Measurements from ENCODE around the gene PABPC1L. TPM values are rescaled to one million over a fixed set of nuclear protein-coding genes. Genes with fewer than 3 reads are reported as not detected.

PABPC1L gene
- total RNA-seq, 6 experiments from 2014 or later = 8.7 to 40.2 (median 27.7) TPM

DNA sequence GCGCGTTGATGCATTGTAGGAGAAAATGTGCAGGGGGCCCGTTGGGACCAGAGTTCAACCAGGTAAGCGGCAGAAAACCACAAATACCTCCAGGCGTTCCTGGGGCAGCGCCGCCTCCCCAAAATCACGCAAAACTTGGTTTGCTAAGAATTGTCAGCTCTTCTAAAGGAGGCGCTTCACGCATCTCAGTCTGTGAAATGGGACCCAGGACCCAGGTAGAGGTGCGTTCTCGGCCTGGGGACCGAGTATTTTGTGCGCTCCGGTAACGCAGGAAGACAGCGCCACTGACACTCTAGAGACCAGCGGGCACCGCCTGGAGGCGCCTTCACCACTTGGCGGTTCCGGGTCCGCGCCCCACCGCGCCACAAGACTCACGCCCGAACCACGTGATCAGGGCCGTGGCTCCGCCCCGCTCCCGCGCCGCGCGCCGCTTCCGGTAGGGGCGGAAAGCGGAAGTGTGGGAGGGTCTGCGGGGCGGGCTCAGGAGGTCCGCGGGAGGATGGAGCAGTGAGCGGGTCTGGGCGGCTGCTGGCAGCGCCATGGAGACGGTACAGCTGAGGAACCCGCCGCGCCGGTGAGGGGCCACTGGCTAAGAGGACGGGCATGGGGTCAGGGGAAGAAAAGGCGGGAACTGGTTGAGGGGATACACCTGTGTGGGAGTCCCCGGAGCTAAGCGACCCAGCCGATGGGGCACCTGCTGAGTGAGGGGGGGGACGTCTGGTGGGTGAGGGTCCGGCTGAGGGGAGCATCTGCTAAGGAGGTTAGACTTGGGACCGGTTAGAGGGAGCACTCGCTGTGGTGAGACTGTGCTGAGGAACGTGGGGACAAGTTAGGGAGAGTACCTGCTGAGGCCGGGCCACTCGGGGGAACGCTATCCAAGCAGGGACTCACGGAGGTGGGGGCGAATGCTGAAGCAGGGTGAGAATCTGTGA, 56.4 kb downstream of the PABPC1L start, which contains the start of gene STK4:
Gene STK4 (plus strand): TSS at position 483 of the 932 bp plus-strand sequence. CDS start 57 bp downstream, at position 540.
- Histone ChIP-seq H3K9me3 (no peaks in the 10 kb centered on the region), H3K4me3 (peak within 1 kb of the TSS; percentile 79 to 94 (median 90)), H3K27ac (peak within 1 kb of the TSS; percentile 85 to 88 (median 87)), H3K27me3 (no peaks in the 10 kb centered on the region), H3K36me3 (no peaks in the 10 kb centered on the region), H3K4me1 (peaks cover 0 to 23% (median 0%) of the 10 kb centered on the region in 4 donors)
- ATAC-seq = peak; percentile 96 to 98 (median 96)
- TF ChIP-seq POLR2A (IDR thresholded peaks at IDR 0.05) = peak; percentile 92
- TF ChIP-seq, protein P1, sequence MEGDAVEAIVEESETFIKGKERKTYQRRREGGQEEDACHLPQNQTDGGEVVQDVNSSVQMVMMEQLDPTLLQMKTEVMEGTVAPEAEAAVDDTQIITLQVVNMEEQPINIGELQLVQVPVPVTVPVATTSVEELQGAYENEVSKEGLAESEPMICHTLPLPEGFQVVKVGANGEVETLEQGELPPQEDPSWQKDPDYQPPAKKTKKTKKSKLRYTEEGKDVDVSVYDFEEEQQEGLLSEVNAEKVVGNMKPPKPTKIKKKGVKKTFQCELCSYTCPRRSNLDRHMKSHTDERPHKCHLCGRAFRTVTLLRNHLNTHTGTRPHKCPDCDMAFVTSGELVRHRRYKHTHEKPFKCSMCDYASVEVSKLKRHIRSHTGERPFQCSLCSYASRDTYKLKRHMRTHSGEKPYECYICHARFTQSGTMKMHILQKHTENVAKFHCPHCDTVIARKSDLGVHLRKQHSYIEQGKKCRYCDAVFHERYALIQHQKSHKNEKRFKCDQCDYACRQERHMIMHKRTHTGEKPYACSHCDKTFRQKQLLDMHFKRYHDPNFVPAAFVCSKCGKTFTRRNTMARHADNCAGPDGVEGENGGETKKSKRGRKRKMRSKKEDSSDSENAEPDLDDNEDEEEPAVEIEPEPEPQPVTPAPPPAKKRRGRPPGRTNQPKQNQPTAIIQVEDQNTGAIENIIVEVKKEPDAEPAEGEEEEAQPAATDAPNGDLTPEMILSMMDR (IDR thresholded peaks at IDR 0.05) = peak; percentile 47 to 58 (median 54)
- WGBS (ENCODE audit: insufficient coverage, low coverage, low lambda C conversion rate, missing lambda C conversion rate) = 2% methylated on average over 32 of the region's 68 CpGs
- DNase-seq = peak; percentile 96
- intact Hi-C loops (cut with DNase I) = no loop called here

DNA sequence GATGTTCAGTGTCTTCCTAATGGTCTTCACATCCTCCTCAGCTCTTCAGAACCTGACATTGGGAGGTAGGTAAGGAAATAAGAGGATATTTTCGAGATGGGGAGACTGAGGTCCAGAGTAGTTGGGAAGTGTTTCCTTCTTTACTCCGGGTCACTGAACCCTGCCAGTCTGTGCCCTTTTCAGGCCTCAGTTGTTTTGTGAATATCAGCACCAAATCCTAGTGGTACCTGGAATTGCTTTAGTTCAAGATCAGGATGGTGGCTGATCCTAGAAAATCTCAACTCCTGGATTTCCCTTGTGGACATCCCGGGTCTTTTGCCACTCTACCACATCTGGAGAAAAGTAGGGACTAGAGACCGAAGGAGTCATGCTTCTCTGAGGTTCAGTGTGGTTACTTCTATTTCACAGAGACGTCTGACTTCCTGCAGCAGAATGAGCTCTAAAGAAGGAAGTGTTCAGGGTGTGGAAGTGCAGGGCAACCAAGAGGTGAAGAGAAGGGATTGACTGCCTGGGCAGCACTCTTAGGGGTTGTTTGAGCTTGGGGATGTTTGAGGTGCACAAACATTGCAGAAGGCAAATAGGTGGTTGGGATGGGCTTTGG, 57.4 kb downstream of the PABPC1L start:
- H3K36me3 ChIP-seq = peaks cover 0 to 6% (median 0%) of the 10 kb centered on the region in 4 donors
- H3K27ac ChIP-seq = peak overlapping the region; percentile 85 to 88 (median 87)
- TF ChIP-seq, protein P1 (IDR thresholded peaks at IDR 0.05) = no peak
- peak; percentile 16 for TF ChIP-seq POLR2A (IDR thresholded peaks at IDR 0.05)
- no peaks in the 10 kb centered on the region for H3K9me3 ChIP-seq
- H3K27me3 ChIP-seq = no peaks in the 10 kb centered on the region
- peaks cover 0 to 23% (median 0%) of the 10 kb centered on the region in 4 donors for H3K4me1 ChIP-seq
- peak overlapping the region; percentile 79 to 94 (median 90) for H3K4me3 ChIP-seq
- intact Hi-C loops (cut with DNase I) = no loop called here
- DNase-seq (no peak), ATAC-seq (peak in 3 of 4 donors; percentile 12 to 29 (median 19))
- WGBS (ENCODE audit: insufficient coverage, low coverage, low lambda C conversion rate, missing lambda C conversion rate) = 36% methylated on average over 4 of the region's 5 CpGs

GRCh38 chr20:44969300-44969894, 59.5 kb downstream of the PABPC1L start:
- ATAC-seq = no peak
- whole genome bisulfite sequencing (ENCODE audit: insufficient coverage, low coverage, low lambda C conversion rate, missing lambda C conversion rate) = 52% methylated on average over 3 of the region's 3 CpGs
- H3K27ac ChIP-seq = no peak overlapping the region

DNA sequence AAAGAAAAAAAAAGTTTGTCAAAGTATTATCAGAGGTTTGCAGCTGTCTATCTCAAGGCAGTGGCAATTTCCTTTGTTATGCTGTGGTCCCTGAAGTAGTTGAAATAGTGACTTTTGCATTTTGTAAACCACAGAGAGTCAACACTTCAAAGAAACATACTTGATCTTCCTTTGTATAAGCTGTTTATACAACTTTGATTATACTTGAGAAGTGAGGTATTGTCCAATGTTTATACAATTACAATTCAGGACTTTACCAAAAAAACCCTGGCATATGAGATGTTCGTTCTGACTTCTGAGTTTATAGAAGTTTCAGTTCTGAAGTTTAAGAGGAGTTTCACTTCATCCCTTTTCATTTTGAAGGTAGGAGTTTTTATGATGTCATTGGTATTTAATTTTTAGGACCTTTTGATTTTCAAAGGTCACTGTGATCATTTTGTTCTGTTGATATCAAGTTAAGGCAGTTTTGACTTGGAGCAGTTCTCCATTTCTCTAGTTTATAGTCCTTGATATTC, 60.4 kb downstream of the PABPC1L start:
- DNase-seq = no peak
- Histone ChIP-seq H3K9me3 (no peaks in the 10 kb centered on the region), H3K27me3 (no peaks in the 10 kb centered on the region), H3K27ac (peak overlapping the region in 2 of 3 donors; percentile 20 to 35), H3K36me3 (peaks cover 0 to 34% (median 13%) of the 10 kb centered on the region in 4 donors), H3K4me3 (no peak overlapping the region), H3K4me1 (peaks cover 0 to 23% (median 0%) of the 10 kb centered on the region in 4 donors)
- no peak for ATAC-seq
- WGBS (ENCODE audit: insufficient coverage, low coverage, low lambda C conversion rate, missing lambda C conversion rate) = 27% methylated on average over 1 of the region's 1 CpG
- intact Hi-C loops (cut with DNase I) = no loop called here
- no peak for TF ChIP-seq POLR2A (IDR thresholded peaks at IDR 0.05)
- TF ChIP-seq, protein P1 (IDR thresholded peaks at IDR 0.05) = no peak

More at GRCh38 chr20:44969300-44969894, 59.5 kb downstream of the PABPC1L start:
- intact Hi-C loops (cut with DNase I) = no loop called here
- H3K4me3 ChIP-seq = no peak overlapping the region
- peaks cover 0 to 25% (median 8%) of the 10 kb centered on the region in 4 donors for H3K36me3 ChIP-seq
- H3K27me3 ChIP-seq = no peaks in the 10 kb centered on the region
- DNase-seq = no peak
- peaks cover 0 to 23% (median 0%) of the 10 kb centered on the region in 4 donors for H3K4me1 ChIP-seq
- H3K9me3 ChIP-seq = no peaks in the 10 kb centered on the region
- TF ChIP-seq, protein P1 (IDR thresholded peaks at IDR 0.05) = no peak
- TF ChIP-seq POLR2A (IDR thresholded peaks at IDR 0.05) = no peak
